WERI-Rb-1 (cell line): ENCODE data around the gene STAT4.

Source experiments
- DNase-seq: peaks from one replicate; pipeline ENCODE4 v3.0.0-alpha.2; 2020
- H3K27ac ChIP-seq: fragments of 250-450 bp; sonication (Bioruptor Pico); 2 replicates; pipeline ENCODE4 v1.5.1; 2020; ENCODE audit warnings: mild to moderate bottlenecking, moderate library complexity
- H3K27me3 ChIP-seq: fragments of 250-450 bp; sonication (Bioruptor Pico); 2 replicates; pipeline ENCODE4 v1.5.1; 2021; ENCODE audit warnings: mild to moderate bottlenecking, low read depth, moderate library complexity; ENCODE audit not compliant: insufficient read depth, severe bottlenecking
- H3K36me3 ChIP-seq: fragments of 250-450 bp; sonication (Bioruptor Pico); 2 replicates; pipeline ENCODE4 v1.5.1; 2020; ENCODE audit warnings: mild to moderate bottlenecking, moderate library complexity
- H3K4me3 ChIP-seq: 2 replicates; pipeline ENCODE4 v1.5.1; 2011; ENCODE audit warnings: low read depth, mild to moderate bottlenecking, control low read depth, low read length
- H3K9me3 ChIP-seq: fragments of 250-450 bp; sonication (Bioruptor Pico); 2 replicates; pipeline ENCODE4 v1.5.1; 2021; ENCODE audit warnings: mild to moderate bottlenecking, moderate library complexity; ENCODE audit not compliant: severe bottlenecking
- TF ChIP-seq, protein P1 (sequence below): IDR thresholded peaks from 2 replicates; pipeline ENCODE4 v1.5.1; 2011; ENCODE audit warnings: low read depth, mild to moderate bottlenecking, control low read depth, inconsistent platforms, low read length

Gene STAT4

DNA sequence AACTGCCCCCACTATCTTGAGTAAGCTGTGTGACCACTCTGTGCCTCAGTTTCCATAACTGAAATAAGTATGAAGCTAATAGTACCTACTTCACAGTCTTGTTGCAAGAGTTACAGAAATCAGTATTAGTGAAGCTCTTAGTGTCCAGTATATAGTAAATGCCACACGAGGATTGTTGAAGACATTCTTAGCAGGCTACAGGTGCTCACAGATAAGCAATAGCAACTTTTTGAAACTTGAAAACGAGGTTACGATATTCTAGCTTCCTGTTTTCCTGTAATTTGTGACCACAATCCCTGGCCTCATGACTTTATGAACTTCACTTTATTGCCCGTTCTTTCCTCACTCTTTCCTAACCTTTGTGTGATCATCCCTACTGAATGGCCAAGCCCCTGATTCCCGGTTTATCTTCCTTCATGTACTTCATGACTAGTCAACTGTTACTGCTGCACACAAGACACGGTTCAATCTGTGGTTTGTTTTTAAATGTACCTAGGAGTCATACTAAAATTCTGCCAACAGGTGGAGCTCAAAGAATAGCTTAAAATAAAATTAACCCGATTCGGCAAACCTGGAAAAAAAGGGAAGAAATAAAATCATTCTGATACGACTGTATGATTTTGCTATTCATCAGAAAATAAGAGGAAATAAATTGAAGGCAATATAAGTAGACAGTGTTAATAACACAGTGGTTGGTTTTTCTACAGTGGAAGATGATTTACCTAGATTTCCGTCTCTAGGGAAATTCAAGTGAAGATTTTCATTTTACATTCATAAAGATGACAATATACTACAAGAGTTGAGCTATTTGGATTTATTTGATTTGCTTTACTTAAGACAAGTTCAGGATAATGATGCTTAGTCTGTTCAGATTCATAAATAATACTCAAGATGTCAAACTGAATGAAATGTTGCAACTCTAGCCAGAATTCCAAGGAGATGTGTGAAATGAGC lies 98.7 kb downstream of the STAT4 start:
- TF ChIP-seq, protein P1, sequence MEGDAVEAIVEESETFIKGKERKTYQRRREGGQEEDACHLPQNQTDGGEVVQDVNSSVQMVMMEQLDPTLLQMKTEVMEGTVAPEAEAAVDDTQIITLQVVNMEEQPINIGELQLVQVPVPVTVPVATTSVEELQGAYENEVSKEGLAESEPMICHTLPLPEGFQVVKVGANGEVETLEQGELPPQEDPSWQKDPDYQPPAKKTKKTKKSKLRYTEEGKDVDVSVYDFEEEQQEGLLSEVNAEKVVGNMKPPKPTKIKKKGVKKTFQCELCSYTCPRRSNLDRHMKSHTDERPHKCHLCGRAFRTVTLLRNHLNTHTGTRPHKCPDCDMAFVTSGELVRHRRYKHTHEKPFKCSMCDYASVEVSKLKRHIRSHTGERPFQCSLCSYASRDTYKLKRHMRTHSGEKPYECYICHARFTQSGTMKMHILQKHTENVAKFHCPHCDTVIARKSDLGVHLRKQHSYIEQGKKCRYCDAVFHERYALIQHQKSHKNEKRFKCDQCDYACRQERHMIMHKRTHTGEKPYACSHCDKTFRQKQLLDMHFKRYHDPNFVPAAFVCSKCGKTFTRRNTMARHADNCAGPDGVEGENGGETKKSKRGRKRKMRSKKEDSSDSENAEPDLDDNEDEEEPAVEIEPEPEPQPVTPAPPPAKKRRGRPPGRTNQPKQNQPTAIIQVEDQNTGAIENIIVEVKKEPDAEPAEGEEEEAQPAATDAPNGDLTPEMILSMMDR, result peak; percentile 24; the same call in 1 of the 2 replicates
- no peaks in the 10 kb centered on the region for H3K36me3 ChIP-seq

DNA sequence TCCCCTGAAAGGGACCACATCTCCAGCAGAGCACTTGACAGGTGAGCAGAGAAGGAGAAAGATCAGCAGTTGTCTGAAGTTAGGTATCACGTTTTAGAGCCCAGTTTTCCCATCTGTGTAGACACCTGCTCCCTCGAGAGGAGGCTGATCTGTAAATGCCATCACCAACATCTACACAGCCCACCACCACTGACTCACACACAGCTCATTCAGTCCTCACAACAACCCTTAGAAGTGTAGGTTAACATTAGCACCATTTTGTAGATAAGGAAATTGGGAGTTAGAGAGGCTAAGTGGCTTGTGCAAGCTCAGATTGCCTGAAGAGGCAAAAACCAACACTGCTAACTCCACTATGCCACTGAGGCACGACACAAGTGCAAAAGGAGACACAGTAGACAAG lies 99.6 kb downstream of the STAT4 start:
- Histone ChIP-seq H3K4me3 (no peak overlapping the region), H3K27ac (no peak overlapping the region)
- TF ChIP-seq, protein P1, result no peak

More for the DNA sequence above, 98.7 kb downstream of the STAT4 start:
- Histone ChIP-seq H3K27ac (no peak overlapping the region), H3K9me3 (no peaks in the 10 kb centered on the region), H3K27me3 (no peaks in the 10 kb centered on the region), H3K4me3 (no peak overlapping the region)
- DNase-seq, result no peak

DNA sequence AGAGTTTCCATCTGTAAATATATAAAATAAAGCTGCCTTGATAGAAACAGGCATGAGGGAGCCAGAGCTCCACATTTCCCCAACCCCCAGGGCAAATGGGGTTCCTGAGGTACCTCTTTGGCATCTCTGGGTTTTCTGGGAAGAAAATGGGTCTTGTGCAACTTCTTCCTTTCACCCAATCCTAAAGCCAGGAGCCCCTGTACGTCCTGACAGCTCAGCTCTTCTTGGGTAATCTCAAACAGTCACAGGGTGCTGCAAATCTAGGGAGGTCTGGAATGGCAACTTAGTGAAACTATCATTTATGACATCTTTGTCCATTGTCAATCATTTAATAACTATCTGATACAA lies 100.2 kb downstream of the STAT4 start:
- TF ChIP-seq, protein P1, result no peak
- no peak for DNase-seq
- H3K9me3 ChIP-seq, result no peaks in the 10 kb centered on the region
- no peak overlapping the region for H3K27ac ChIP-seq
- H3K27me3 ChIP-seq, result no peaks in the 10 kb centered on the region
- no peak overlapping the region for H3K4me3 ChIP-seq
- no peaks in the 10 kb centered on the region for H3K36me3 ChIP-seq

More for the DNA sequence above, 99.6 kb downstream of the STAT4 start:
- H3K27me3 ChIP-seq, result no peaks in the 10 kb centered on the region
- H3K9me3 ChIP-seq, result no peaks in the 10 kb centered on the region
- no peak for DNase-seq
- no peaks in the 10 kb centered on the region for H3K36me3 ChIP-seq

DNA sequence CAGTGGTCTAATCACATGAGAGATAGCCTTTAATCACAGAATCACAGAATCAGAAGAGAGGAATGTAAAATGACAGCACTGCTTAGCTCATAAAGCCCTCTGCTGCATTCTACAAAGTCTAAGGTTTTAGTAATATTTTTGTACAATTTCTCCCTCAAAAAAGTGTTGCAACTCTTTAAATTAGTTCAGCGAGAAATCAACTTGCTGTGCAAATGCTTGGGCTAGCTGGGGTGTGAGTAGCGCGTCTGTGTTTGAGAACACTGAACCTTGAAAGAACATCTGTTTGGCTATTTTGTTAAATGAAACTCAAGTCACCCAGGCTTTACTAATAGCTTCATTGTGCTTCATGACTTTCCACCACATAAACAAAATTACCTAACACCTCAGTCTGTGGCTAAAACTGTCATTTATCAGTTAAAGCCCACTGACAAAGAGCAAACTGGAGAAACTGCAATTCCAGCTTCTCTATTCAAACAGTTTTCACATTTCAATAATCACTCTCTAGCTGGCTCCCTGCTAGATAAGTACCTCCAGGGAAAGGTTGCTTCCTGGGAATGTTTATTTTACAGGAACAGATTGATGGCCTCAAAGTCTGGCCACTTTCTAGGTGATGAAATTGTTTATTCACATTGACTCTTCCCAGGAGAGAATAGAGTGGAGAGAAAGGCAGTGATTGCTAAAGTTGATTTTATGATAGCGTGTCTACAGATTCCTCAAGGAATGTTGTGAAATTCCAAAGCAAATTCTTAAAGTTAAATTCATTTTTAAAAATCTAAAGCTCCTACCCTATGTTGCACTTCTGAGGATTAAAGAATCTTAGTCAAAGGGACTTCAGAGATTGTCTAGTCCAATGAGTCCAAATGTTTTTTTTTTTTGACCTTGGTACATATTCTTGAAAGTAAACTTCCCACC lies 100.8 kb downstream of the STAT4 start:
- no peak for DNase-seq
- no peak overlapping the region for H3K27ac ChIP-seq
- H3K4me3 ChIP-seq, result no peak overlapping the region
- TF ChIP-seq, protein P1, result no peak
- no peaks in the 10 kb centered on the region for H3K27me3 ChIP-seq
- no peaks in the 10 kb centered on the region for H3K36me3 ChIP-seq
- no peaks in the 10 kb centered on the region for H3K9me3 ChIP-seq

DNA sequence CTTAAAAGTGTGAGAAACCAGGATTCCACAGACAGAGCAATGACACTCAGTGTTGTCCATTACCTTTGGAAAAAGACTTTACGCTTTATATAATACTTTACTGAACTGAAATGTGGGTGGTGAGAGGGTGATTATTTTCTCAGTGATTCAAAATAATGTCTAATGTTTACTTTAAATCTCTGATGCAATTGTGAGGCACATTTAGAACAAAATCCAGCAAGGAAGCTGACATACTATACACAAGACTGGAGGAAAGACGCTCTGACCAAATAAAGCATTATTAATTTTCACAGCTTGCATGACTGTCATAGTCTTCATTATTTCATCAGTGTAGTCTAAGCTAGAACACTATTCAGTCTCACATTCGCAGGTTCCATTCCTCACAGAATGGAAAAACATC lies 102.7 kb downstream of the STAT4 start:
- Histone ChIP-seq H3K36me3 (no peaks in the 10 kb centered on the region), H3K4me3 (no peak overlapping the region), H3K27ac (no peak overlapping the region), H3K27me3 (no peaks in the 10 kb centered on the region), H3K9me3 (no peaks in the 10 kb centered on the region)
- no peak for DNase-seq
- TF ChIP-seq, protein P1, result no peak
